GM23338 (cell line): ENCODE results near the gene LIFR. TPM values are rescaled to one million over a fixed set of nuclear protein-coding genes. Genes with fewer than 3 reads are reported as not detected.

ENCODE experiments used
- ATAC-seq: fragments of 200-7000 bp; cut with Tn5 transposase; 3 replicates; pipeline ENCODE4 v1.9.1; 2020
- DNase-seq: peaks from one replicate; pipeline ENCODE4 v3.0.0-alpha.2; 2015; ENCODE audit warnings: low spot score
- H2AFZ ChIP-seq: fragments of 200-600 bp; sonication (generic); 2 replicates; pipeline ENCODE4 v1.8.0; 2016; ENCODE audit warnings: antibody characterized with exemption, mild to moderate bottlenecking, moderate library complexity
- H3F3A ChIP-seq: fragments of 200-600 bp; sonication (generic); replicated peaks from 2 replicates; pipeline ENCODE4 v1.8.0; 2017; ENCODE audit warnings: antibody characterized with exemption, mixed run types, low read depth
- H3K27ac ChIP-seq: fragments of 200-600 bp; sonication (generic); 2 replicates; pipeline ENCODE4 v1.6.1; 2016; ENCODE audit warnings: low read depth
- H3K27me3 ChIP-seq: fragments of 200-600 bp; sonication (generic); 2 replicates; pipeline ENCODE4 v1.8.0; 2016; ENCODE audit warnings: mild to moderate bottlenecking, mixed run types, moderate library complexity; ENCODE audit not compliant: insufficient read depth
- H3K36me3 ChIP-seq: fragments of 200-600 bp; sonication (generic); 2 replicates; pipeline ENCODE4 v1.8.0; 2016; ENCODE audit warnings: mild to moderate bottlenecking; ENCODE audit not compliant: insufficient read depth
- H3K4me1 ChIP-seq: fragments of 200-600 bp; sonication (generic); 2 replicates; pipeline ENCODE4 v1.8.0; 2016; ENCODE audit warnings: mild to moderate bottlenecking, moderate library complexity; ENCODE audit not compliant: insufficient read depth
- H3K4me2 ChIP-seq: fragments of 200-600 bp; sonication (generic); 2 replicates; pipeline ENCODE4 v1.7.1; 2017; ENCODE audit warnings: mixed run types
- H3K4me3 ChIP-seq: fragments of 200-600 bp; sonication (generic); 2 replicates; pipeline ENCODE4 v1.6.1; 2016; ENCODE audit warnings: mixed run types
- H3K79me2 ChIP-seq: fragments of 200-600 bp; sonication (generic); replicated peaks from 2 replicates; pipeline ENCODE4 v1.8.0; 2017; ENCODE audit warnings: mild to moderate bottlenecking; ENCODE audit not compliant: insufficient read depth
- H3K9me2 ChIP-seq: fragments of 200-600 bp; sonication (generic); 2 replicates; pipeline ENCODE4 v1.8.0; 2017; ENCODE audit not compliant: insufficient read depth
- H4K20me1 ChIP-seq: fragments of 200-600 bp; sonication (generic); replicated peaks from 2 replicates; pipeline ENCODE4 v1.8.0; 2017; ENCODE audit warnings: mild to moderate bottlenecking; ENCODE audit not compliant: insufficient read depth
- H3K27ac Mint-ChIP-seq: 2 replicates; pipeline ENCODE4 v1.8.0; 2020; ENCODE audit warnings: inconsistent platforms, mild to moderate bottlenecking, moderate library complexity, mixed read lengths
- H3K27me3 Mint-ChIP-seq: 3 replicates; pipeline ENCODE4 v1.8.0; 2022; ENCODE audit warnings: low read depth, mild to moderate bottlenecking, moderate library complexity, mixed read lengths, inconsistent platforms; ENCODE audit not compliant: insufficient read depth, poor library complexity
- H3K36me3 Mint-ChIP-seq: 3 replicates; pipeline ENCODE4 v1.8.0; 2021; ENCODE audit warnings: low read depth, mild to moderate bottlenecking, inconsistent platforms, moderate library complexity, mixed read lengths
- H3K4me1 Mint-ChIP-seq: 3 replicates; pipeline ENCODE4 v1.8.0; 2020; ENCODE audit warnings: mild to moderate bottlenecking, inconsistent platforms, mixed read lengths
- H3K4me3 Mint-ChIP-seq: 3 replicates; pipeline ENCODE4 v1.8.0; 2021; ENCODE audit warnings: moderate library complexity, mild to moderate bottlenecking, inconsistent platforms, mixed read lengths
- H3K9me3 Mint-ChIP-seq: 3 replicates; pipeline ENCODE4 v1.8.0; 2020; ENCODE audit warnings: moderate library complexity, mild to moderate bottlenecking, inconsistent platforms, mixed read lengths
- ETS1 ChIP-seq: IDR thresholded peaks from 2 replicates; pipeline ENCODE4 v1.6.1; 2016; ENCODE audit warnings: antibody characterized with exemption
- EZH2phosphoT487 ChIP-seq: fragments of 200-600 bp; sonication (generic); IDR thresholded peaks from one replicate; pipeline ENCODE4 v1.8.1; 2018; ENCODE audit warnings: antibody characterized with exemption; ENCODE audit not compliant: unreplicated experiment
- JUNB ChIP-seq: IDR thresholded peaks from one replicate; pipeline ENCODE4 v1.6.1; 2016; ENCODE audit warnings: antibody characterized with exemption; ENCODE audit not compliant: unreplicated experiment
- REST ChIP-seq: IDR thresholded peaks from one replicate; pipeline ENCODE4 v1.6.1; 2018; ENCODE audit warnings: antibody characterized with exemption; ENCODE audit not compliant: unreplicated experiment
- STAT1 ChIP-seq: IDR thresholded peaks from one replicate; pipeline ENCODE4 v1.6.1; 2016; ENCODE audit warnings: antibody characterized with exemption; ENCODE audit not compliant: unreplicated experiment
- ZNF114 ChIP-seq: fragments of 250-450 bp; sonication (Bioruptor Pico); IDR thresholded peaks from 2 replicates; pipeline ENCODE4 v1.5.0; 2020; ENCODE audit warnings: mild to moderate bottlenecking, moderate library complexity
- ZNF331 ChIP-seq: fragments of 250-450 bp; sonication (Bioruptor Pico); IDR thresholded peaks from 2 replicates; pipeline ENCODE4 v1.5.0; 2020; ENCODE audit warnings: low read depth, mild to moderate bottlenecking, moderate library complexity
- polyA plus RNA-seq: library from polyadenylated mRNA; unstranded; fragments of >200 nt; fragmentation: Nextera tagmentation; extraction: Ambion mirVana; gene quantifications from 2 replicates; pipeline ENCODE4 v1.2.1, GENCODE V29; 2016
- total RNA-seq: library from RNA; depleted of rRNA; stranded (reverse); fragments of >200 nt; shearing (Covaris generic); gene quantifications from 2 replicates; pipeline ENCODE4 v1.2.3, GENCODE V29; 2014
- TF ChIP-seq, protein P1 (sequence below): fragments of 250-450 bp; sonication (Bioruptor Pico); IDR thresholded peaks from 2 replicates; pipeline ENCODE4 v1.5.0; 2020; ENCODE audit warnings: mild to moderate bottlenecking, moderate library complexity

LIFR gene
- total and polyA plus RNA-seq, 2 experiments from 2014 or later = 11.0 to 25.2 TPM

GRCh38 chr5:38536968-38537367 is 19.5 kb downstream of the LIFR start (continued):
- TF ChIP-seq ETS1 (no peak), JUNB (no peak), ZNF331 (no peak)

GRCh38 chr5:38535845-38536244 is 20.6 kb downstream of the LIFR start:
- no peaks in the 10 kb centered on the region for H3K9me2 ChIP-seq
- TF ChIP-seq ETS1 (no peak), REST (no peak), EZH2phosphoT487 (no peak), STAT1 (no peak), ZNF114 (no peak)
- TF ChIP-seq, protein P1, sequence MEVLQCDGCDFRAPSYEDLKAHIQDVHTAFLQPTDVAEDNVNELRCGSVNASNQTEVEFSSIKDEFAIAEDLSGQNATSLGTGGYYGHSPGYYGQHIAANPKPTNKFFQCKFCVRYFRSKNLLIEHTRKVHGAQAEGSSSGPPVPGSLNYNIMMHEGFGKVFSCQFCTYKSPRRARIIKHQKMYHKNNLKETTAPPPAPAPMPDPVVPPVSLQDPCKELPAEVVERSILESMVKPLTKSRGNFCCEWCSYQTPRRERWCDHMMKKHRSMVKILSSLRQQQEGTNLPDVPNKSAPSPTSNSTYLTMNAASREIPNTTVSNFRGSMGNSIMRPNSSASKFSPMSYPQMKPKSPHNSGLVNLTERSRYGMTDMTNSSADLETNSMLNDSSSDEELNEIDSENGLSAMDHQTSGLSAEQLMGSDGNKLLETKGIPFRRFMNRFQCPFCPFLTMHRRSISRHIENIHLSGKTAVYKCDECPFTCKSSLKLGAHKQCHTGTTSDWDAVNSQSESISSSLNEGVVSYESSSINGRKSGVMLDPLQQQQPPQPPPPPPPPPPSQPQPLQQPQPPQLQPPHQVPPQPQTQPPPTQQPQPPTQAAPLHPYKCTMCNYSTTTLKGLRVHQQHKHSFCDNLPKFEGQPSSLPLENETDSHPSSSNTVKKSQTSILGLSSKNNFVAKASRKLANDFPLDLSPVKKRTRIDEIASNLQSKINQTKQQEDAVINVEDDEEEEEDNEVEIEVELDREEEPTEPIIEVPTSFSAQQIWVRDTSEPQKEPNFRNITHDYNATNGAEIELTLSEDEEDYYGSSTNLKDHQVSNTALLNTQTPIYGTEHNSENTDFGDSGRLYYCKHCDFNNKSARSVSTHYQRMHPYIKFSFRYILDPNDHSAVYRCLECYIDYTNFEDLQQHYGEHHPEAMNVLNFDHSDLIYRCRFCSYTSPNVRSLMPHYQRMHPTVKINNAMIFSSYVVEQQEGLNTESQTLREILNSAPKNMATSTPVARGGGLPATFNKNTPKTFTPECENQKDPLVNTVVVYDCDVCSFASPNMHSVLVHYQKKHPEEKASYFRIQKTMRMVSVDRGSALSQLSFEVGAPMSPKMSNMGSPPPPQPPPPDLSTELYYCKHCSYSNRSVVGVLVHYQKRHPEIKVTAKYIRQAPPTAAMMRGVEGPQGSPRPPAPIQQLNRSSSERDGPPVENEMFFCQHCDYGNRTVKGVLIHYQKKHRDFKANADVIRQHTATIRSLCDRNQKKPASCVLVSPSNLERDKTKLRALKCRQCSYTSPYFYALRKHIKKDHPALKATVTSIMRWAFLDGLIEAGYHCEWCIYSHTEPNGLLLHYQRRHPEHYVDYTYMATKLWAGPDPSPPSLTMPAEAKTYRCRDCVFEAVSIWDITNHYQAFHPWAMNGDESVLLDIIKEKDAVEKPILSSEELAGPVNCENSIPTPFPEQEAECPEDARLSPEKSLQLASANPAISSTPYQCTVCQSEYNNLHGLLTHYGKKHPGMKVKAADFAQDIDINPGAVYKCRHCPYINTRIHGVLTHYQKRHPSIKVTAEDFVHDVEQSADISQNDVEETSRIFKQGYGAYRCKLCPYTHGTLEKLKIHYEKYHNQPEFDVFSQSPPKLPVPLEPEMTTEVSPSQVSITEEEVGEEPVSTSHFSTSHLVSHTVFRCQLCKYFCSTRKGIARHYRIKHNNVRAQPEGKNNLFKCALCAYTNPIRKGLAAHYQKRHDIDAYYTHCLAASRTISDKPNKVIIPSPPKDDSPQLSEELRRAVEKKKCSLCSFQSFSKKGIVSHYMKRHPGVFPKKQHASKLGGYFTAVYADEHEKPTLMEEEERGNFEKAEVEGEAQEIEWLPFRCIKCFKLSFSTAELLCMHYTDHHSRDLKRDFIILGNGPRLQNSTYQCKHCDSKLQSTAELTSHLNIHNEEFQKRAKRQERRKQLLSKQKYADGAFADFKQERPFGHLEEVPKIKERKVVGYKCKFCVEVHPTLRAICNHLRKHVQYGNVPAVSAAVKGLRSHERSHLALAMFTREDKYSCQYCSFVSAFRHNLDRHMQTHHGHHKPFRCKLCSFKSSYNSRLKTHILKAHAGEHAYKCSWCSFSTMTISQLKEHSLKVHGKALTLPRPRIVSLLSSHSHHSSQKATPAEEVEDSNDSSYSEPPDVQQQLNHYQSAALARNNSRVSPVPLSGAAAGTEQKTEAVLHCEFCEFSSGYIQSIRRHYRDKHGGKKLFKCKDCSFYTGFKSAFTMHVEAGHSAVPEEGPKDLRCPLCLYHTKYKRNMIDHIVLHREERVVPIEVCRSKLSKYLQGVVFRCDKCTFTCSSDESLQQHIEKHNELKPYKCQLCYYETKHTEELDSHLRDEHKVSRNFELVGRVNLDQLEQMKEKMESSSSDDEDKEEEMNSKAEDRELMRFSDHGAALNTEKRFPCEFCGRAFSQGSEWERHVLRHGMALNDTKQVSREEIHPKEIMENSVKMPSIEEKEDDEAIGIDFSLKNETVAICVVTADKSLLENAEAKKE (CRISPR knock-in tag) = no peak
- H3F3A ChIP-seq = no peaks in the 10 kb centered on the region
- peaks cover 34% of the 10 kb centered on the region for H3K4me1 ChIP-seq
- peaks cover 1% of the 10 kb centered on the region for H3K27me3 Mint-ChIP-seq
- H3K4me1 Mint-ChIP-seq = peaks cover 54% of the 10 kb centered on the region
- no peaks in the 10 kb centered on the region for H3K27me3 ChIP-seq
- no peak overlapping the region for H2AFZ ChIP-seq
- H3K9me3 Mint-ChIP-seq = peaks cover 7% of the 10 kb centered on the region; the same call in 2 of the 3 replicates
- ATAC-seq (no peak), DNase-seq (no peak)
- peaks cover 81% of the 10 kb centered on the region for H3K79me2 ChIP-seq
- peaks cover 6% of the 10 kb centered on the region; the same call in 2 of the 3 replicates for H3K36me3 Mint-ChIP-seq
- H3K4me3 Mint-ChIP-seq = no peak overlapping the region
- peaks cover 3% of the 10 kb centered on the region; the same call in 1 of the 2 replicates for H4K20me1 ChIP-seq
- no peak overlapping the region for H3K4me3 ChIP-seq
- H3K36me3 ChIP-seq = no peaks in the 10 kb centered on the region
- H3K27ac ChIP-seq = no peak overlapping the region
- no peak overlapping the region for H3K4me2 ChIP-seq
- H3K27ac Mint-ChIP-seq = no peak overlapping the region
